ENCODE results near the gene SH3D19.

SH3D19 gene

DNA sequence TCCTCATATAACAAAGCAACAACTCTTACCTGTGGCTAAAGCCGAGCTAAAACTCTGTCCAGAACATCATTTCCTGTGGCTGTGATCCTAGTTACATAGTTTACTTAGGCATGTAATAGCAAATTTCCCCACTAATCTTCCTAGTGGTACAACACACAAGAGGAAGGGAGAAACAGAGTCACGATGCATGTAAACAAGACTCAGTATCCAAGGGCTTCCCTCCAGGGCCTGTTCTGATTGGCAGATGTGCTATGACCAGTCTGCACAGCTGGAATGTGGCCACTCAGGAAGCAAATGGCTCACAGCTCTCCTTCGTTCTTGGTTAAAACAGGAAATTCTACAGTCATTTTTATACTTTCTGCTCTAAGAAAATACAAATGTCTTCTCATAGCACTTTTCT is 97.7 kb downstream of the SH3D19 start:
- no peak for DNase-seq

DNA sequence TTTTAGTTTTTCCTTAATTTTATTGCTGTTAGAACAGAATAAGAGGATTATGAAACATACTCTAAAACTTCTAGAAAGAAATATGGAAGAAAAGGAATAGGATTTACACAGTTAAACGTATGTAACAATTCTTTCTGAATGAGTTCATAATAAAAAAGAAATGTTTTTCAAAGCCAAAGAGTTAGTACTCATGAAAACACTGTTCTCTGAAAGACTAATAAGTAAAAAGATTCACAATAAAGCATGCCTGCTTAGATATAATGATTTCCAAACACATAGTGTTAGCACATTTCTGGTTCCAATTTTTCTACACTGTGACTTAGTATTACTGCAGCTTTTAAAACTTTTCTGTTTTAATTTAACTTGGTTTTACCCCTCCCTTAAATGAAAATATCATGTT is 98.2 kb downstream of the SH3D19 start:
- DNase-seq: no peak

DNA sequence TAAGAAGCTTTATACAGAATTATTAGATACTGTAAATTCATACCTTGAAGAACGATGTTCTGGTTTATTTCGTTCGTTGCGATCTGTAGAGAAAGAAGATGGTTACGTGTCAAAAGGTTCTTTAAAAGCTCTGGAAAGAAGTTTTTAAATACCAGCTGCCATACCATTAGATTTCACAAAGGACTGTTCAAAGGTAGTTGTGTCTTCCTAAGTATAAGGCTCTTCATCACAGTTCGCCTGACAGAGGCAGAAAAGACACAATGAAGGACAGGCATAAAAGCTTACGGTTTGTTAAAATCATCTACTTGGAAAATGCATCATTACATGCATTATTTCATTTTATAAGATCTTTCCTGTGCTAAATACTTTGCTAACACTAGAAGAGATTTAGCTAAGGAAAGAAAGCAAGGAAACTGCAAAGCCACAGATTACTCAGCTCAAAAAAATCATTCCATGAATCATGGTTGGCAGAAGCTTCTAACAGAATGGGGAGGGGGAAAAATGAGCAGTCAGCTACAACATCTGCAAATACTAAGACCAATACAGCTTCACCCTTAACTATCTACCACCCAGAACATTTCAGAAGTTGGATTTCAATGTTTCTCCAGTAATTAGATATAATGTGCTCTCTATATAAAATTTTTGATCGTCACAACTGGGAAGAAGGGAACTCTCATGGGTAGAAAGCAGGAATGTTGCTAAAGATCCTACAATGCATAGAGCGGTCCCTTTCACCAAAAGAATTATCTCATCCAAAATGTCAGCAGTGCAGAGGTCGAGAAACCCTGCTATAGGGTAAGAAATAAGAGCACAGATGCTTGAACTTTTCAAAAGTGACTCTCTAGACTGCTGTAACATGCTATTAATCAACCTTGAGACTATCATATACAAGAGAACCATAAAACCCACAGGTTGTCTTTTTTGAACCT is 99.1 kb downstream of the SH3D19 start:
- DNase-seq: no peak

DNA sequence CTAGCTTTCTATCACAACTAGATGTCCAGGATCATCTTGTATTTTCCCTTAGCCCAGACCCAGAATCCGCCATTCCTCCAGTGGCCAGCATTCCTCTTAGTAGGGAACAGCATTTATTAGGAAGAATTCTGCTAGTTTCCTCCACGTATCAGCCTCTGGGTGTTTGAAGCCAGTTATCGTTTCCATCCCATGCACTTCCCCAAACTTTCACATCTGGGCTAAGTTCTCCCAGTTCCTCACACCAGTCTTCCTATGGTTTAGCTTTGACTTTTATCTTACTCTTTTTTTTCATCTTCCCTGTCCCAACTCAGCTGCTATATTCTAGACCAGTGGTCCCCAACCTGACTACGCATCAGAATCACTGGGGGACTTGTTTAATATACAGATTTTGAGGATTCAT is 101.9 kb downstream of the SH3D19 start:
- DNase-seq: no peak

DNA sequence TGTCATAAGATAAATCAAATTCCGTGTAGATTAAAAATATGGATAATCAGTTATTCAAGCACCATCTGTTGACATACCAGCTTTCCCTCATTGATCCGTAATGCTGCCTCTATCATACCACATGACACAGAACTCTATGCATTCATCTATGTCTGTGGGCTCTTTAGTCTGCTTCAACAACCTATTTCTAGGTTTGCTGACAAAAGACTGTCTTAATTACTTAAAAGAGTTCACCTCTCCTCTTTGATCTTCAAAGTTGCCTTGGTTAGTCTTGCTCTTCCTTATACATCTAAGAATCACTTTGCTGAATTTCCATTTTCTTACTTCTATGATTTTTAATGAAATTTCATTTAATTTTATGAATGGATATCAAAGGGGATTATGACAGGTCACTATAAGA is 105.5 kb downstream of the SH3D19 start:
- no peak for DNase-seq

DNA sequence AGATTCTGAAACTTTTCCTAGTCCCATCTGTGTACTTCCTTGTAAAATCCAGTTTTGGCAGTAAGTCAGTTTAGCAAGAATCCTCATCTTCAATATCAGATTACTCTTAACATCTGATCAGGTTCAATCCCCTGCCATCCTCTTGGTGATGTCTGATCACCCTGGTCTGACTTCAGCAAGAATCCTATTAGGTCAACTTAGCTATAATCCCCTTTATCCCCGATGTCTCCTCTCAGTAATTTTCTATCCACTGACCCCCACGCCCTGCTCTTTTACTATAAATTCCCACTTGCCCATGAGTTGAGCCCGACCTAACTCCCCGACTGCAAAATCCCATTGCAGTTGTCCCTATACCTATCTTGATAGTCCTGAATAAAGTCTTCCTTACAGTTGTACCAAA is 106.3 kb downstream of the SH3D19 start:
- DNase-seq: no peak

DNA sequence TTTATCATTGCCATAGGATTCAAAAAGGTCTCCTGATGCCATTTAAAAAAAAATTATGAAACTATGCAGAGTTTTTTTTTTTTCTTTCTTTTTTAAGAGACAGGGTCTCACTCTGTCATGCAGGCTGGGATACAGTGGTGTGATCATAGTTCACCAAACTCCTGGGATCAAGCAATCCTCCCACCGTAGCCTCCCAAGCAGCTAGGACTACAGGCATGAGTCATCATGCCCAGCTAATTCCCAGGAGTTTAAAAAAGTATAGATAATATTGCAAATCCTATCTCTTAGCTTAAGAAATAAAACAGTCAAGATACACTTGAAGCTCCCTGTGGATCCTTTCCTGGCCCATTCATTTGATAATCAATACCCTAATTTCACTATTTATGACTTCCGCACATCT is 107.1 kb downstream of the SH3D19 start:
- no peak for DNase-seq

DNA sequence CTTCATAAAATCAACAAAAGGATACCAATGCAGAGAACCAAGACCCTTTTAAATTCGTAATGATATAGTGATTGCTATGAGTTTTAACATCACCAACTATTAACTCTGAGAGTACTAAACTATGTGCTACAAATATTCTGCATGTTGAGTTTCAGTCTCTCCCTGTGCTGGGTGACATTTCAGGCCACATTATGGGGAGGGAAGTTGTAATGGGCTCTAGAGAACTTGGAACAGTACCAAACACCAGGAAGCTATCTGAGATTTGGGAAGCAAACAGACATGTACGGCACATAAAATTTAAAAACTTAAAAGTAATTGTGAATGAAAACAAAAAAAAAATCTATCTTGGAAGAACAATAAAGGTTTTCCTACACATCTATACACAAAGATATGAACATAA is 108.1 kb downstream of the SH3D19 start:
- no peak for DNase-seq

DNA sequence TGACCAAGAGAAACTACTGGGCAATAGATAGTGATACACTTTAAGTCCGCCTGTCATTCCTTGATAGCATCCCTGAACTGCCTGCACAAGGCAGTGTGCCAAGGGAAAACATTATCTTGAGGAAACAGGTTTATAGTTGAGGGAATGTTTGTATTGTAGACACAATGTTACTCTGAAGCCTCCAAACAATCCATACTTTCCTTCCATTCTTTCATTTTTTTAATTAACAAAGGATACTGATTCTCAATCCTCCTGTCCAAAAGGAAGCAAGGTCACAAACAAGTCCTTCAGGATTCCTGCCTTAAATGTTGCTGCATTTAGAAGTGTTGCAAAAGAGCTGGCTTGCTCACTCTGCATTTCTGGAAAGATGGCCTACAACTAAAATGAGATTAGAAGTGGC is 110.1 kb downstream of the SH3D19 start:
- no peak for DNase-seq

DNA sequence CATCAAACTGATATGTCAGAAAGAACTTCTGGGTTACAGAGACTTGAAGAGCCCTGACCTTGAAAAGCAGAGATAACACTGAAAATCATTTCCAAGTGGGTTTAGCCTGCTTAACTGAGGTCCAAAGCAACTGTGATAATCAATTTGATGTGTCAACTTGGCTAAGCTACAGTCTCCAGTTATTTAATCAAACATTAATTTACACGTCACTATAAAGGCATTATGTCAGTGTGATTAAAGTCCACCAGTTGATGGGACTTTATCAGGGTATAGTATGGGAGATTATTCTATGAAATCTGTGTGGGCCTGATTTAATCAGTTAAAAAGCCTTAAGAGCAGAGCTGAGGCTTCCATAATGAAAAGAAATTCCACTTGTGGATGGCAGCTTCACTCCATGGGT is 117.5 kb downstream of the SH3D19 start:
- no peak for DNase-seq

DNA sequence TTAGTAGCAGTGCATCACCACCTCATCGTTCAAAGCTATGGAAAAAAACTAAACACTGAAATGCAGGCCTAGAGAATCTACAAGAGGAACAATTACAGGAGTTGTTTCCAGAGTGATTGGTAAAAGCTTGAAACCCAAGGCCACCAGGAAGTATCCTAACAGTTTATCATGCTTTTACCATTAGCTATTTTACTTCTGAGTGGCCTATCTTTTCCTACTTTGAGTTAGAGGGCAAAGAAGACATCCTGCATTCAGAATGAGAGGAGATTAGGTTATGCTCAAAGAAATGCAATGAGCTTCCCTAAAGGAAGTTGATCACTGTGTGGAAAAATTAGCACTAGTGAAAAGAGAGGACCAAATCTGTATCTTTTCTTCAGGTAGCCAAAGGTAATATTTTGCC is 118.2 kb downstream of the SH3D19 start:
- DNase-seq: no peak

DNA sequence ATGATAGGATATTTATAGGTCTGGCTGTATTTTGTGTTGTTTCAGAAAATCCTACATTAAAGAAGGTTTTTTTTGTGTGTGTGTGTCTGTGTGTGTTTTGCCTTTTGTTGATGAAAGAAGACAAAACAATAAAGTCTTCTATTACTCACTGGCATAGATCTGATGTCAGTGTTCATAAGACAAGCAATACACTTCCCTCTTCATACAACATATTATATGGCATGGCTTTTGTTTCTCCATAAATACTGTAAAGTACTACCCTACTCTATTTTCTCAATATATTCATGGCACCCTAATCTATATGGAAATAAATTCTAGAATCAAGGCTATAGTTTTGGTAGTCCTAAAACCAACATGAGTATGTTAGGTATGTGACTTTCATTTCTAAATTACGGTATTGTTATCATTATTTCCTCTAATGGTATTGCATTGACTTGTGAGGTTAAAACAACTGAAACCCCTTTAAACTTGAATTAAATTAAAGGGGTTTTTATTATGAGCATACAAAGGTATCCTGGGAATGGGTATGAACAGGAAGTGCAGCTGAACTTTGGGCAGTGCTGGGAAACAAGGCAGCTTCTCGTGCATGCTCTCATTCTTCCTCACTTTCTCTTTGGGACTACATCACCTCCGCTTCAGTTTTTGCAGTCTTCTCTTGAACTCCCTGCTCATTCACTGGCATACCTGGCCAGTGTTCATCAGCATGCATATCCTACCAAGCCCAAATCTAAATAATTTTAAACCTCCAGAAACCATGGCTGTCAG is 119.0 kb downstream of the SH3D19 start:
- DNase-seq: no peak

DNA sequence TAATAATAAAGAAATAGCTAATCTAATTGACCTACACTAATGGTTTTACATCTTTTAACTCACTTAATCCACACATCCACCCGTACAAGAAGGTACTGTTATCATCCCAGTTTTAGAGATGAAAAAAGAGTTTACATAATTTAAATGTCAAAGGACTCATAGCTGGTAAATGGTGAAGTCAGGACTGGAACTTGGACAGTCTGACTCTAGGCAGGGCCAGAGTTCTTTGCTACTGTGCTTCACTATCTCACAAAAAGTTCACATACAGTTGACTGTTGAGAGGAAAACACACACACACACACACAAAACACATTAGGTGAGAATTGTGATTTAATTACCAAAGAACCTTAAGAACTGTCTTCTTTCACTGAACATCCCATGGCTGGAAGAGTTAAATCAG is 119.7 kb downstream of the SH3D19 start:
- DNase-seq: no peak

DNA sequence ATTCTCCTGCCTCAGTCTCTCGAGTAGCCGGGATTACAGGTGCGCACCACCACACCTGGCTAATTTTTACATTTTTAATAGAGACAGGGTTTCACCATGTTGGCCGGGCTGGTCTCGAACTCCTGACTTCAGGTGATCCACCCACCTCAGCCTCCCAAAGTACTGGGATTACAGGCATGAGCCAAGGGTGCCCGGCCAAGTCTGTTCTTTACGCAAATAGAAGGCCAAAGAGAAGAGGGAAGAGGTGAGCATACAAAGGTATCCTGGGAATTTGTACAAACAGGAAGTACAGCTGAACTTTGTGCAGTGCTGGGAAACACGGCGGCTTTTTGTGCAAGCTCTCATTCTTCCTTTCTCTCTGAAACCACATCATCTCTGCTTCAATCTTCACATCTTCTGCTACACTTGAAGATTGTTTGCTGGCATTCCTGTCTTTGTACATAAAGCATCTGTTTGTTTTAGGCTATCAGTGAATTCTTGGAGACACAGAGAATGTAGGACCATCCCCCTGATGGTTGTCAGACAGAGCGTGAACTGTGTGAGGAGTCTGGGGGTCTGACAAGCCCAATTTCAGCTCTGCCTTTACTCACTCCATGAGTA is 120.4 kb downstream of the SH3D19 start:
- no peak for DNase-seq

DNA sequence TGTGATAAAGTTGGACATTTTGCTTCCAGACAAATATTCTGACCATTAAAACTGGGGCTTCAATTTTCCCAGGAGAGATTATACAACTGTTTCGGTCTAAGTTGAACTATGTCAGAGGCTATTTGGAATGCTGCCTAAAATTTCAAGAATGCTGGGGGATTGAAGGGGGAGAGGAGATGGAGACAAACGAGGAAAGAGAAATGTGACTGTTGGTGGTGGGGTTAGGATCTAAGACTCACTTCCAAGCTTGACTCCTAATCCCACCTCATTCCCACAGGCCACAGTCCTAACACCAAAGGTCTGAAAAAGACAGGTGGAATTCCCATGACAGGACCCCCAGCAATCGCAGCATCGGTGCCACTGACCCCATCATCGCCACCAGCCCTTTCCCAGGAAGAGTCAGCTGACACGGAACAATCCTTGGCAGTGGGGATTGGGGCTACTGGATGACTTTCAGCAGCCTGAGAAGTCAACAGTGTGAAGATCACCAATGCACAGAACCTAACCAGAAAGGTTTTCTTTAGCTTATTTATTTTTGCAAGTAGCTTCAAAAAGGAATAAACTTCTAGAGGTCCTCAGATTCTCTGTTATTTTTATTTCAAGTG is 122.5 kb downstream of the SH3D19 start:
- no peak for DNase-seq

DNA sequence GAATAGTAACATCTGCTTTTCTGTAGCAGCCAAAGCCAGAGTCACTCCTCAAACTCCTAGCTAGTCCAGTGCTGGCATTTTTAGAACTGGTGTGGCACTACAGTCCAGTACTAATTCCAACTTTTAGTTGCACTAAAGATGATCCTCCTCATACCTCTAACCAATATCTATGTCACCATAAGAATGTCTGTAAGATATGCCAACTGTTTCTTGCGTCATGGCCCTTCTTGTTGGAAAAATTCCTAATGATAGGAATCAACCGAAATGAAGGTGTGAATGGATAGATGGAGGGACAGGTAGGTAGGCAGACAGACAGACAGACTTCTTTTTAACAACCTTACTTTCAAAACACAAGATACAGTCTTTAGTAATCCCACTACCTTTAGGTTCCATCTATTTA is 123.0 kb downstream of the SH3D19 start:
- no peak for DNase-seq

DNA sequence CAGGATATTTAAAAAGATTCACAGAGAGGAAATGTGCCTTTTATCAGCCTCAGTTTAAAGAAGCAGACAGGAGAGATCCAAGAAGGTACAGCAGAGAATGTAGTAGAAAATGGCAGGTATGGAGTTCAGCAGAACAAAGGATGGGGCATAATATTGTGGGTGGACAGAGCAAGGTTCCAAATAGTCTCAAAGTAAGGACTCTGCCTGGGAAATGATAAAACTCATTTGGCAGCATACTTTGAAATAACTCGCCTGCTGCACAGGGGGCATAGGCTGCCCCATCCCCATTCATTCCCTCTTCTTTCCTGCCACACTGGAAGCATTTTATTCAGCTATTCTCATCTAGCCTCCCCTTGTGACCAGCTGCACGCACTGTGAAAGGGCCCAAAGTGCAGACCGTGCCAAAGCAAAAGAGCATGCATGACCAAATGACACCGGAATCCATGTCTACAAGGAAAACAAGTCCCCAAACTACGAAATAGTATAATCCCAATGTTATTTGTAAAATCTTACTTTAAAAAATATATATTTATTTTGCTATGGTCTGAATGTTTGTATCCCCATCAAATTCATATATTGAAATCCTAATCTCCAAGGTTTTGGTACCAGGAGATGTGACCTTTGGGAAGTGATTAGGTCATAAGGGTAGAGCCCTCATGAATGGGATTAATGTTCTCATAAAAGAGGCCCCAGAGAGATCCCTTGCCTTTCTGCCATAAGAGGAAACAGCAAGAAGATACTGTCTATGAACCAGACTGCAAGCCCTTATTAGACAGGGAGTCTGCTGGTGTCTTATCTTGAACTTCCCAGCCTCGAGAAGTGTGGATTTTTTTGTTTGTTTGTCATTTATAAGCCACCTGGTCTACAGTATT is 125.8 kb downstream of the SH3D19 start:
- no peak for DNase-seq

DNA sequence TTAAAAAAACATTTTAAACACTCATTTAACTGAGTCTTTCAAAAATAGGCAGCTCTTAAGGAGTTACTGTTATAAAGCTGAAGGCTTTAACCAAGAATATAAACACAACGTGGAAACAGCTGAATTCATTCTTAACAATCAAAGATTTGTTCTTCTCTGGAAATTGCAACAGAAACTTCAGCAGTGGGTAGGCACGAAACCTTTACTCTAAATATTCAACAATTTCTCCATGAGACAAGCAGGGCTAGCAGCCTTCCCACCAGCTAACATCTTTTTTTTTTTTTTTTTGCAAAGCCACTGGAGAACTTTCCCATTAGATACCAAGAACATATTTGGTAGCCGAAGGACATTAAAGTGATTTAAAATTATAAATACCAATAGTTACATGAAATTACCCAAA is 126.7 kb downstream of the SH3D19 start:
- DNase-seq: no peak

DNA sequence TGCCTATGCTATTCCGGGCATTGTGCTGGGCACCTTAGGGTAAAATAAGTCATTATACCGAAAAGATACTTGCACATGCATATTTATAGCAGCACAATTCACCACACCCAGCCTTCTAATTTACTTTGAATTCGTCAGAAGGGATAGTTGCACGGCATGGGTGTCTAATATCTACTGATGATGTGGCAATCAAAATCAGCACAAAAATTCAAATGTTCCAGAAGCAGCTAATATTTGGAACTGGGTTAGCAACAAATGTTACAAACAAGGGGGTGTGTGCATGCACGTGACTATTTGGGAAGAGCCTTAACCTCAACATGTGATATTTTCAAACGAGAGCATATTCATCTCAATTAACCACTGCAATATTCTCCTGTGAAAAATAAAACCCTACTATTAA is 128.2 kb downstream of the SH3D19 start:
- no peak for DNase-seq

DNA sequence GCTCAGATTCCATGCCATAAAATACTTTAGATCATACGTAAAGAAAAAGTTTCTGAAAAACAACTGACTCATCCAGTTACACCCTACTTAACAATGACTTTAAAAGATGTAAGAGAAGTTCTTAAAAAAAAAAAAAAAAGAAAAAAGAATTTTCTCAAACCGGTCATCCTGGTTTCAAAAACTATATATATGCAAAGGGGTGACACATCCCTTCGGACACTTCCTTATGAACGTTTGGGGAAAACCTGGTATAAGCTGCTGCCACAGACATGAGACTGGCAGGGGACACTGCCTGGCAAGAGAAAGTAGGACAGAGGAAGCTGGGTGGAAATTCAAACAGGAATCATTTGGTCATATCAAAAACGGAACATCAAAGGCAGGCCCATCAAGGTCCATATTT is 129.6 kb downstream of the SH3D19 start:
- DNase-seq: no peak

DNA sequence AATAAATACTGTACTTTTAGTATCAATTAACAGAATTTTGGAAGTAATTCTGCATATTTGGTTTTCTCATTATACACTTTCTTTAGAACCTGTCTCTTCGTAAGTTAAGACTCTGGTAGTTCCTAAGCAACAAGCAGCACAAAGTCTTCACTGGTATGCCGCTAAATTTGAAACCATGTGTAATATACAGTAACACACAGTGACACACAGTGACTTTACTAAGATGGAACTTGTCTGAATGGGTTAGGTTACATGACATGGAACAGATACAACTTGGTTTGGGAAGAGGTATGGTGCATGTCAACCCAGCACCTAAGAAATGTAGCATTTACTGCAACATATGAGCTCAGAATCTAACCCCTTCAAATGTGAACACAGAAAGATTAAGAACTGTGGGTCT is 132.0 kb downstream of the SH3D19 start:
- DNase-seq: no peak

DNA sequence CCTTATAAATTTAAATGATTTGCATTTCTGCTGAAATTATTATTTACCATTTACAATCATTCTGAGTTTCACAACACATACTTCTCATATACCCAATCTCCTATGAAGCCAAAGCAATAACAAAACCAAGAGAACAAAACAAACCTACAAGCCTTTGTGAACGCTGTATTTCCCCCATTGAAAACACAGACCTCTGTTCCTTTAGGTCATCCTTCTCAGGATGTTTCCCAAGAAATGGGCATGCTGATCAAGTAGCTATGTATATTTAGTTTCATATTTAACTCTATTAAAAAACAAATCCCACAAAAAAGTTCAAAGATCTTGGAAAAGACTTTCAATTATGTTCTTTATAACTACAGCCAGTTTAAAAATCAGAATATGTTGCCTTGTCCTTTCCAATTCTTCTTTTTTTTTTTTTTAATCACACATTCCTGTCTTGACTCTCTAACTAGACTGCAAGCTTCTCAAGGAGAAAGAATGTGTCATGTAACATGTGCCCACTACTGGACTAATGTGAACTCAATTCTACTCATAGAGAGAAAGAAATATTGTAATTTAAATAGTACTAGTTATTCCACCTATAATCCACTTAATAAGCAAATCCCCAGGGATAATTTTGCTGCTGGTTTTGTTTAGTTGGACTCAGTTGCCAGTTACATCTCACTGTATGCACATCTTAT is 132.7 kb downstream of the SH3D19 start:
- DNase-seq: no peak
